Neural cell (in vitro differentiated cells): ENCODE measurements around the gene DENND10. TPM values are rescaled to one million over a fixed set of nuclear protein-coding genes. Genes with fewer than 3 reads are reported as not detected.

Source experiments
- H2AFZ ChIP-seq: fragments of 200-600, 300-800 bp; sonication (generic), shearing (Covaris generic); 2 replicates; pipeline ENCODE4 v1.6.0; 2014; ENCODE audit warnings: low read depth, mild to moderate bottlenecking, antibody characterized with exemption, low read length, moderate library complexity
- H3F3A ChIP-seq: fragments of 200-600 bp; shearing (Covaris generic); 2 replicates; pipeline ENCODE4 v1.6.1; 2016; ENCODE audit warnings: mild to moderate bottlenecking, moderate library complexity, mixed read lengths, antibody characterized with exemption, low read length; ENCODE audit not compliant: insufficient read depth, poor library complexity, severe bottlenecking
- H3K27ac ChIP-seq: fragments of 200-600, 300-800 bp; sonication (generic), shearing (Covaris generic); 2 replicates; pipeline ENCODE4 v1.5.1; 2014; ENCODE audit warnings: mild to moderate bottlenecking, low read length, moderate library complexity
- H3K27me3 ChIP-seq: fragments of 300-800, 200-600 bp; sonication (generic), shearing (Covaris generic); 2 replicates; pipeline ENCODE4 v1.6.0; 2014; ENCODE audit warnings: mild to moderate bottlenecking, low read depth, low read length, moderate library complexity; ENCODE audit not compliant: insufficient read depth
- H3K36me3 ChIP-seq: fragments of 300-800, 200-600 bp; sonication (generic), shearing (Covaris generic); 2 replicates; pipeline ENCODE4 v1.5.1; 2014; ENCODE audit warnings: mild to moderate bottlenecking, antibody characterized with exemption, low read length, moderate library complexity; ENCODE audit not compliant: insufficient read depth
- H3K4me2 ChIP-seq: fragments of 300-800, 200-600 bp; sonication (generic), shearing (Covaris generic); 2 replicates; pipeline ENCODE4 v1.6.0; 2014; ENCODE audit warnings: mild to moderate bottlenecking, low read length
- H3K4me3 ChIP-seq: fragments of 300-800, 200-600 bp; sonication (generic), shearing (Covaris generic); 2 replicates; pipeline ENCODE4 v1.5.1; 2014; ENCODE audit warnings: mild to moderate bottlenecking, low read length, moderate library complexity
- H3K79me2 ChIP-seq: fragments of 200-600 bp; shearing (Covaris generic); replicated peaks from 2 replicates; pipeline ENCODE4 v1.6.0; 2014; ENCODE audit warnings: mild to moderate bottlenecking, low read length, moderate library complexity; ENCODE audit not compliant: insufficient read depth
- H3K9ac ChIP-seq: fragments of 300-800, 200-600 bp; sonication (generic), shearing (Covaris generic); 2 replicates; pipeline ENCODE4 v1.6.1; 2016; ENCODE audit warnings: mild to moderate bottlenecking, low read length, mixed read lengths
- H3K9me2 ChIP-seq: fragments of 200-600 bp; shearing (Covaris generic); 2 replicates; pipeline ENCODE4 v1.6.1; 2016; ENCODE audit warnings: mild to moderate bottlenecking, low read length, mixed read lengths; ENCODE audit not compliant: insufficient read depth
- H3K9me3 ChIP-seq: fragments of 200-600, 300-800 bp; sonication (generic), shearing (Covaris generic); 2 replicates; pipeline ENCODE4 v1.6.1; 2016; ENCODE audit warnings: mild to moderate bottlenecking, mixed run types, low read length, moderate library complexity, mixed read lengths
- H4K20me1 ChIP-seq: fragments of 200-600 bp; shearing (Covaris generic); 2 replicates; pipeline ENCODE4 v1.6.1; 2016; ENCODE audit warnings: mild to moderate bottlenecking, mixed run types; ENCODE audit not compliant: insufficient read depth
- CTCF ChIP-seq: fragments of 450-650 bp; IDR thresholded peaks from 2 replicates; pipeline ENCODE4 v1.5.1; 2014; ENCODE audit warnings: antibody characterized with exemption, mild to moderate bottlenecking, moderate library complexity; ENCODE audit not compliant: poor library complexity, severe bottlenecking
- EP300 ChIP-seq: fragments of 450-650 bp; conservative IDR thresholded peaks from 2 replicates; pipeline ENCODE4 v1.6.1; 2014; ENCODE audit warnings: antibody characterized with exemption, mild to moderate bottlenecking, moderate library complexity; ENCODE audit not compliant: poor library complexity, severe bottlenecking
- EZH2 ChIP-seq: fragments of 200-600, 300-800 bp; shearing (Covaris generic), sonication (generic); IDR thresholded peaks from 2 replicates; pipeline ENCODE4 v1.6.1; 2014; ENCODE audit warnings: antibody characterized with exemption, low read length, borderline replicate concordance, mild to moderate bottlenecking; ENCODE audit not compliant: insufficient read depth, poor library complexity, severe bottlenecking
- MXI1 ChIP-seq: fragments of 450-650 bp; conservative IDR thresholded peaks from 2 replicates; pipeline ENCODE4 v1.6.1; 2014; ENCODE audit warnings: antibody characterized with exemption, mild to moderate bottlenecking; ENCODE audit not compliant: poor library complexity, severe bottlenecking
- POLR2AphosphoS5 ChIP-seq: IDR thresholded peaks from 2 replicates; pipeline ENCODE4 v1.6.1; 2012
- RAD21 ChIP-seq: fragments of 450-650 bp; conservative IDR thresholded peaks from 2 replicates; pipeline ENCODE4 v1.6.1; 2014; ENCODE audit warnings: antibody characterized with exemption, mild to moderate bottlenecking, moderate library complexity
- REST ChIP-seq: IDR thresholded peaks from 2 replicates; pipeline ENCODE4 v1.6.1; 2012; ENCODE audit warnings: borderline replicate concordance
- SMC3 ChIP-seq: fragments of 450-650 bp; conservative IDR thresholded peaks from 2 replicates; pipeline ENCODE4 v1.6.1; 2014; ENCODE audit warnings: antibody characterized with exemption, mild to moderate bottlenecking, moderate library complexity; ENCODE audit not compliant: poor library complexity
- TAF1 ChIP-seq: IDR thresholded peaks from 2 replicates; pipeline ENCODE4 v1.6.1; 2012; ENCODE audit warnings: low read depth
- polyA plus RNA-seq: library from polyadenylated mRNA; depleted of rRNA; stranded (reverse); fragments of >200 nt; gene quantifications from 2 replicates; pipeline ENCODE4 v1.2.3, GENCODE V29; 2014

Gene DENND10
- polyA plus RNA-seq, 1 donor from 2014 or later: 81.6 TPM

DNA sequence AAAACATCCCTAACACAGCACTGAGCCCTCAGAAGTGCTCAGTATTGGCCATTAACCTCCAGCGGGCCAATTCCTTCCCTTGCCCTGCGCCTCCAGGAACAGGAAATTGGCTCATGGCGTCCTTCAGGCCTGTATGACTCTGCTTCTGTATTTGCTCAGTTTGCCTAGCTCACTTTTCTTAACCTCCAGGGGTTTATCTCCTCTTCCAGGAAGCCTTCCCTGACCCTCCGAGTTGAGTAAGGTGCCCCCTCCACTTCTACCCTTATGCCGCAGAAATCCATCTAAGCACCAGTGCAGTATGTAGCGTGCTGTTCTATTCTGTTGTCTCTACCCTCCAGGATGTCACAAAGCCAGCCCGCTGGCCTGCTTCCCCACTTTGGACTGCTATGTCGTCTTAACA lies 62.7 kb downstream of the DENND10 start:
- peaks cover 9% of the 10 kb centered on the region for H3K27me3 ChIP-seq
- H3K9me2 ChIP-seq: no peaks in the 10 kb centered on the region
- no peak overlapping the region for H3K27ac ChIP-seq
- H2AFZ ChIP-seq: no peak overlapping the region
- TF ChIP-seq EZH2: no peak
- peaks cover 5% of the 10 kb centered on the region for H3K36me3 ChIP-seq
- H3K4me3 ChIP-seq: no peak overlapping the region
- H3F3A ChIP-seq: no peaks in the 10 kb centered on the region
- no peaks in the 10 kb centered on the region for H3K9me3 ChIP-seq
- no peak overlapping the region for H3K4me2 ChIP-seq
- H4K20me1 ChIP-seq: no peaks in the 10 kb centered on the region
- H3K9ac ChIP-seq: no peak overlapping the region
- H3K79me2 ChIP-seq: no peaks in the 10 kb centered on the region

DNA sequence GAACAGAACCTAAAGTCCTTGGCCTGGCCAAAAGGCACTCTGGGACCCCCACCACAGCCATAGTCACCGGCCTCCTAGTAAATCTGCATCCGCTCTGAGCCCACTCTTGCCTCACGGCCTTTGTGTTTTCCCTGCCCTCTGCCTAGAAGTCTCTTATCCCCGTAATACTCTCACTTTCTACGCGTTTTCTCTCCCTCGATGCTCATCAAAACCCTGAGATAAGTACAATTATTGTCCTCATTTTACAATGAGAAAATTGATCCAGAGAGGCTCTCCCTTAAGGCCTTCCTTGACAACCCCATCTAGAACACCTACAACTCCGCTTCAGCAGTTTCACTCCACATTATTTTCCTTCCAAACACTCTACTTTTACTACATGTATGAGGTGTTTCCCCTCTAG lies 63.1 kb downstream of the DENND10 start:
- Histone ChIP-seq H3K36me3 (peaks cover 6% of the 10 kb centered on the region), H3K4me2 (no peak overlapping the region), H3K4me3 (no peak overlapping the region), H3K27me3 (peaks cover 9% of the 10 kb centered on the region), H3K9me2 (no peaks in the 10 kb centered on the region), H3K27ac (no peak overlapping the region), H3K9me3 (no peaks in the 10 kb centered on the region), H4K20me1 (no peaks in the 10 kb centered on the region), H3F3A (no peaks in the 10 kb centered on the region), H2AFZ (no peak overlapping the region), H3K9ac (no peak overlapping the region), H3K79me2 (no peaks in the 10 kb centered on the region)
- TF ChIP-seq REST (no peak), POLR2AphosphoS5 (no peak), CTCF (no peak), TAF1 (no peak), RAD21 (no peak), EZH2 (no peak), MXI1 (no peak), SMC3 (no peak), EP300 (no peak)

DNA sequence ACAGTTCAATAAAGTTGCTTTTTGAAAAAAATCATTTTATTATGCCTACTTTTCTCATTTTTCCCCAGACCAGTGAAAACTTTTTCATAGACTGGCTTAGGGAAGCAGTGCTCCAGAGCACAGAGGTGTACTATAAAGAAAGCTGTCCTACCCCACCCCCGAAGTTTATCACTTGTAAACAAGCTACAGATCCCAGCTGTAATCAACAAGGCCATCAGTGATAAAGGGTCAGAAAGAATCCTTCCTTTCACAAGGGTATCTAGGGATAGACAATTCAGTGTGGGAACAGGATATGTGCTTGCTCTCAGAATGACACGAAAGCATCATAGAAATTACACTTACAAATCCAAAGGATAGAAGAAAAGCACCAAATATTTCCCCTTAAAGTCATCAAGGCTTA lies 70.2 kb downstream of the DENND10 start:
- Histone ChIP-seq H3K4me2 (no peak overlapping the region), H3K36me3 (peaks cover 8% of the 10 kb centered on the region), H3K79me2 (peaks cover 24% of the 10 kb centered on the region), H2AFZ (no peak overlapping the region), H3K9ac (no peak overlapping the region), H3K27ac (no peak overlapping the region), H4K20me1 (no peaks in the 10 kb centered on the region), H3K9me2 (no peaks in the 10 kb centered on the region), H3K4me3 (no peak overlapping the region), H3K27me3 (no peaks in the 10 kb centered on the region), H3F3A (no peaks in the 10 kb centered on the region), H3K9me3 (no peaks in the 10 kb centered on the region)
- TF ChIP-seq EZH2 (no peak), SMC3 (no peak), CTCF (no peak), MXI1 (no peak), POLR2AphosphoS5 (no peak), REST (no peak), TAF1 (no peak), RAD21 (no peak), EP300 (no peak)
